Fibroblast of lung (primary cell): ENCODE results near the gene PIH1D1. TPM values are rescaled to one million over a fixed set of nuclear protein-coding genes. Genes with fewer than 3 reads are reported as not detected.

ENCODE experiments used
- DNase-seq, 2 donors: peaks; one replicate each; pipeline versions ENCODE4 v3.0.0 to v3.0.0-alpha.2; 2010; ENCODE audit warnings: low read depth in 2 of 2
- H2AFZ ChIP-seq: 2 replicates; pipeline ENCODE4 v1.5.1; 2012; ENCODE audit warnings: low read length, control low read depth, inconsistent platforms
- H3K27ac ChIP-seq: 2 replicates; pipeline ENCODE4 v1.5.1; 2011; ENCODE audit warnings: low read length, control low read depth; ENCODE audit not compliant: insufficient read depth
- H3K27me3 ChIP-seq: 2 replicates; pipeline ENCODE4 v1.5.1; 2011; ENCODE audit warnings: mild to moderate bottlenecking, low read length; ENCODE audit not compliant: control insufficient read depth, insufficient read depth
- H3K36me3 ChIP-seq: 2 replicates; pipeline ENCODE4 v1.5.1; 2011; ENCODE audit warnings: low read length; ENCODE audit not compliant: control insufficient read depth, insufficient read depth
- H3K4me1 ChIP-seq: 2 replicates; pipeline ENCODE4 v1.5.1; 2011; ENCODE audit warnings: low read length; ENCODE audit not compliant: control insufficient read depth, insufficient read depth; ENCODE audit errors: extremely low read depth
- H3K4me2 ChIP-seq: 2 replicates; pipeline ENCODE4 v1.5.1; 2011; ENCODE audit warnings: low read length, control low read depth; ENCODE audit not compliant: insufficient read depth; ENCODE audit errors: extremely low read depth
- H3K4me3 ChIP-seq, 4 experiments: fragments of 200-600 bp in 1 of 4; sonication (generic) in 1 of 4; replicated peaks in 1 of 4; 2 replicates each; pipeline ENCODE4 v1.5.1; 2011 to 2016; ENCODE audit warnings: low read length in 4 of 4, low read depth in 3 of 4, mild to moderate bottlenecking in 3 of 4, control low read depth in 2 of 4, inconsistent platforms in 1 of 4, mixed read lengths in 1 of 4; ENCODE audit not compliant: insufficient read depth in 1 of 4; ENCODE audit errors: control extremely low read depth in 1 of 4
- H3K79me2 ChIP-seq: 2 replicates; pipeline ENCODE4 v1.5.1; 2012; ENCODE audit warnings: mild to moderate bottlenecking, low read length, inconsistent platforms; ENCODE audit not compliant: control insufficient read depth, insufficient read depth
- H3K9ac ChIP-seq: 2 replicates; pipeline ENCODE4 v1.5.1; 2011; ENCODE audit warnings: mild to moderate bottlenecking, low read length, control low read depth; ENCODE audit not compliant: insufficient read depth
- H3K9me3 ChIP-seq: 2 replicates; pipeline ENCODE4 v1.5.1; 2012; ENCODE audit warnings: low read depth, low read length; ENCODE audit not compliant: control insufficient read depth, insufficient read depth
- H4K20me1 ChIP-seq: 2 replicates; pipeline ENCODE4 v1.5.1; 2011; ENCODE audit warnings: low read length; ENCODE audit not compliant: control insufficient read depth, insufficient read depth; ENCODE audit errors: extremely low read depth
- EZH2 ChIP-seq: IDR thresholded peaks from 2 replicates; pipeline ENCODE4 v1.5.1; 2012; ENCODE audit warnings: low read length, control low read depth, mild to moderate bottlenecking; ENCODE audit errors: missing control alignments
- polyA plus RNA-seq, 2 donors: library from polyadenylated mRNA; depleted of rRNA in 1 of 2; stranded (reverse) in 1 of 2; unstranded in 1 of 2; fragments of >200 nt; gene quantifications; 2 replicates each; pipeline ENCODE4 v1.2.1, GENCODE V29; 2011 to 2012; ENCODE audit warnings: missing spikeins in 1 of 2
- total RNA-seq: library from RNA; depleted of rRNA; stranded (reverse); fragments of >200 nt; gene quantifications from 2 replicates; pipeline ENCODE4 v1.2.1, GENCODE V29; 2014
- TF ChIP-seq, protein P1 (sequence below), 2 donors: IDR thresholded peaks in 1 of 2; conservative IDR thresholded peaks in 1 of 2; 1 replicate in 1 of 2; 2 replicates in 1 of 2; pipeline ENCODE4 v1.5.1; 2011 to 2012; ENCODE audit warnings: low read length in 2 of 2, control low read depth in 1 of 2, inconsistent platforms in 1 of 2, low read depth in 1 of 2, mild to moderate bottlenecking in 1 of 2

Gene PIH1D1
- total and polyA plus RNA-seq, 2 donors (not counting 1 experiment from before 2014, with no cell fraction given) = 53.8 to 94.5 TPM

DNA sequence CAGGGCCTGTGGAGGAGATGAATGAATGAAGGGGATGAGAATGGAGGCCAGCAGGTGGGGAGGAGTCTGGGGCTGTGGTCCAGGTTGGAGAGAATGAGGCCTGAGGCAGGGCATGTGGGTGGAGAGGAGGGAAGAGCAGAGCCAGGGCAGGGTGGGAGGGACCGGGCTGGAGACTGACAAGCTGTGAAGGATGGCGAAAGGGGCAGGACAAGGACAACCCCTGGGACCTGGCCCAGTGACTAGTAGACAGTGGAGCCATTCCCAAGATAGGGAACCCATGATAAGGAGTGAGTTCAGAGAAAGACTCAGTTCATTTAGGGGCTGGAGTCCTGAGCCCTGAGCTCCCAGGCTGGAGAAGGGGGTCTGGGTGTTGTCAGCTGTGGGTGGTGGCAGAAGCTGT lies 31.4 kb downstream of the PIH1D1 start:
- Histone ChIP-seq H3K9ac (no peak overlapping the region), H3K27me3 (peaks cover 66% of the 10 kb centered on the region), H3K27ac (no peak overlapping the region), H3K36me3 (no peaks in the 10 kb centered on the region), H4K20me1 (no peaks in the 10 kb centered on the region), H3K4me2 (no peak overlapping the region), H3K79me2 (no peaks in the 10 kb centered on the region), H2AFZ (no peak overlapping the region), H3K4me1 (no peaks in the 10 kb centered on the region), H3K9me3 (no peaks in the 10 kb centered on the region), H3K4me3 (no peak overlapping the region)
- no peak for DNase-seq
- TF ChIP-seq, protein P1, sequence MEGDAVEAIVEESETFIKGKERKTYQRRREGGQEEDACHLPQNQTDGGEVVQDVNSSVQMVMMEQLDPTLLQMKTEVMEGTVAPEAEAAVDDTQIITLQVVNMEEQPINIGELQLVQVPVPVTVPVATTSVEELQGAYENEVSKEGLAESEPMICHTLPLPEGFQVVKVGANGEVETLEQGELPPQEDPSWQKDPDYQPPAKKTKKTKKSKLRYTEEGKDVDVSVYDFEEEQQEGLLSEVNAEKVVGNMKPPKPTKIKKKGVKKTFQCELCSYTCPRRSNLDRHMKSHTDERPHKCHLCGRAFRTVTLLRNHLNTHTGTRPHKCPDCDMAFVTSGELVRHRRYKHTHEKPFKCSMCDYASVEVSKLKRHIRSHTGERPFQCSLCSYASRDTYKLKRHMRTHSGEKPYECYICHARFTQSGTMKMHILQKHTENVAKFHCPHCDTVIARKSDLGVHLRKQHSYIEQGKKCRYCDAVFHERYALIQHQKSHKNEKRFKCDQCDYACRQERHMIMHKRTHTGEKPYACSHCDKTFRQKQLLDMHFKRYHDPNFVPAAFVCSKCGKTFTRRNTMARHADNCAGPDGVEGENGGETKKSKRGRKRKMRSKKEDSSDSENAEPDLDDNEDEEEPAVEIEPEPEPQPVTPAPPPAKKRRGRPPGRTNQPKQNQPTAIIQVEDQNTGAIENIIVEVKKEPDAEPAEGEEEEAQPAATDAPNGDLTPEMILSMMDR (conservative IDR thresholded peaks at IDR 0.05 in 1 of 2, IDR thresholded peaks at IDR 0.05 in 1 of 2; ENCODE audit: low read depth in 1 of 2, low read length in 2 of 2) = no peak
- no peak for TF ChIP-seq EZH2

DNA sequence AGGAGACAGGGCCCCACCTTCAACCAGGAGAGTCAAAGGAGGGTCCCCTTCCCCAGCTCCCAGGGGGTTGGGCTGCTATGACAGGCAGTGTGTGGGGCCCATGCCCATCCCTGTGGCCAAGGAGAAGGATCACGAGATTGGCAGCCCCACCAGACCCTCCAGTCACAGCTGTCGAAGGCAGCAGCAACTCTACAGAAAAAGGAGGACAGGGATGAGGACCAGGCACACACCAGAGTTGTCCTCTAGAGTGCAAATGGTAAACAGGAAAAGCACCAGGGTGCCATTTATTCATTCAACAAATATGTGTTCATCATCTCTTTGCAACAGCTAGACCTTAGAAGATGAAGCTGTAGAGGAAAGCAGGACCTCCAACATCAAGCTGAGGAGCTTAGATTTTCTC lies 32.4 kb downstream of the PIH1D1 start:
- no peak overlapping the region for H2AFZ ChIP-seq
- no peak overlapping the region for H3K27ac ChIP-seq
- H3K36me3 ChIP-seq = no peaks in the 10 kb centered on the region
- TF ChIP-seq EZH2 = no peak
- TF ChIP-seq, protein P1 (conservative IDR thresholded peaks at IDR 0.05 in 1 of 2, IDR thresholded peaks at IDR 0.05 in 1 of 2; ENCODE audit: low read depth in 1 of 2, low read length in 2 of 2) = no peak
- no peak overlapping the region for H3K4me2 ChIP-seq
- H3K79me2 ChIP-seq = no peaks in the 10 kb centered on the region
- no peaks in the 10 kb centered on the region for H4K20me1 ChIP-seq
- H3K9ac ChIP-seq = no peak overlapping the region
- H3K27me3 ChIP-seq = peaks cover 61% of the 10 kb centered on the region
- H3K4me1 ChIP-seq = no peaks in the 10 kb centered on the region
- no peaks in the 10 kb centered on the region for H3K9me3 ChIP-seq
- no peak overlapping the region for H3K4me3 ChIP-seq
- no peak for DNase-seq

DNA sequence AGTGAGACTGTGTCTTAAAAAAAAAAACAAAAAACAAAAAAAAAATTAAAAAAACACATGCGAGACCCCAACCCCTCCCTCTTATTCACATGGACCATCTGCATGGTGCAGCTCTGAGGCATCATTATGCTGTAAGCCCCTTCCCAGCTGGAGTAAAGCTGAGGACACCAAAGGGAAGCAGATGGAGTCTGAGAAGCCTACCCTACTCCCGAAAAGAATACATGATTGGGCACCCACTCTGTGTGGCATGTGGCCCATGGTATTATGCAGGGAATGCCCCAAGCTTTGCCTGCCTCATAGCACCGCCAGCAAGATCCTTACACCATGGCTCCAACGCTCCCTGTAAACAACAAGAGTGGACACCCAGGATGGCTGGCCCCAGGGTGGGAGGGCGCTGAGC lies 33.1 kb downstream of the PIH1D1 start:
- Histone ChIP-seq H4K20me1 (no peaks in the 10 kb centered on the region), H3K79me2 (no peaks in the 10 kb centered on the region), H3K4me2 (no peak overlapping the region), H3K9me3 (no peaks in the 10 kb centered on the region), H3K9ac (no peak overlapping the region), H3K27ac (no peak overlapping the region), H3K4me3 (no peak overlapping the region), H3K4me1 (no peaks in the 10 kb centered on the region), H3K27me3 (peaks cover 55% of the 10 kb centered on the region), H2AFZ (no peak overlapping the region), H3K36me3 (no peaks in the 10 kb centered on the region)
- TF ChIP-seq EZH2 = no peak
- TF ChIP-seq, protein P1 (conservative IDR thresholded peaks at IDR 0.05 in 1 of 2, IDR thresholded peaks at IDR 0.05 in 1 of 2; ENCODE audit: low read depth in 1 of 2, low read length in 2 of 2) = no peak
- no peak for DNase-seq
